NCI-H226 (cell line): ENCODE results near the gene NDUFS5.
A peak's percentile ranks its signal among the peaks of the same experiment; 100 is the strongest.
"Not testable (repeated sequence)": the region's sequence is repeated elsewhere in the genome, so short reads cannot be mapped to it uniquely, and the experiment has no call there.

Source experiments
- DNase-seq: peaks from one replicate; pipeline ENCODE4 v3.0.0-alpha.2; 2015

NDUFS5 gene

DNA sequence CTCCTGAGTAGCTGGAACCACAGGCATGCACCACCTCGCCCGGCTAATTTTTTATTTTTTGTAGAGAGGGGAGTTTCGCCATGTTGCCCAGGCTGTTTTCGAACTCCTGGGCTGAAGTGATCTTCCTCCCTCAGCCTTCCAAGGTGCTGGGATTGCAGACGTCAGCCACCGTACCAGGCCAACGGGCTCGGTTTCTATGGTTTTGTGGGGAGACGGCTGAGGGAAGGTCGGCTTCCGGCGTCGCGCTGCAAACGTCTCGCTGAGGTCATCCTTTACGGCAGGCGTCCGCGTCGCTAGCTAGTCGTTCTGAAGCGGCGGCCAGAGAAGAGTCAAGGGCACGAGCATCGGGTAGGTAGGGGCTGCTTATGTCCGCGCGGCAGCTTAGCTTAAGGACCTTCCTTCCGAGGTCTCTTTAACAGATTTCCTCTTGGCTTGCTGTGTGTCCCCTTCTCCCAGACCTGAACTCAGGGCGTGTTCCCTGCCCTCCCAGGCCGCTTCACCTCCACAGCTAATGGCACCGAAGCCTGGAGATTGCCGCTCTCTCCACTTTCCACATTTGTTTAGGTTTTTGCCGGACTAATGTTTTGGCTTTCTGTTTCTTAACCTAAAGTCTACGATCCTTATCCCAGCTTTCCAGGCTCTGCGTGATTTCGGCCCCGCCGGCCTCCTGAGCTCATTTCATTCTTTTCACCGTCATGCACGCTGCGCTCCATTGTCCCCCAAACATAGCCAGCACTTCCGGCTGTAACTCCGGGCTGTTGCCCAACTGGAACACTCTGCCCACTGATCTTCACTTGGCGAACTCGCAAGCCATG lies at the start of gene NDUFS5:
Gene NDUFS5, plus strand, starts transcription at position 300 of the 815 bp plus-strand sequence. CDS start 2,375 bp downstream, outside the sequence.
- peak; percentile 94 for DNase-seq

DNA sequence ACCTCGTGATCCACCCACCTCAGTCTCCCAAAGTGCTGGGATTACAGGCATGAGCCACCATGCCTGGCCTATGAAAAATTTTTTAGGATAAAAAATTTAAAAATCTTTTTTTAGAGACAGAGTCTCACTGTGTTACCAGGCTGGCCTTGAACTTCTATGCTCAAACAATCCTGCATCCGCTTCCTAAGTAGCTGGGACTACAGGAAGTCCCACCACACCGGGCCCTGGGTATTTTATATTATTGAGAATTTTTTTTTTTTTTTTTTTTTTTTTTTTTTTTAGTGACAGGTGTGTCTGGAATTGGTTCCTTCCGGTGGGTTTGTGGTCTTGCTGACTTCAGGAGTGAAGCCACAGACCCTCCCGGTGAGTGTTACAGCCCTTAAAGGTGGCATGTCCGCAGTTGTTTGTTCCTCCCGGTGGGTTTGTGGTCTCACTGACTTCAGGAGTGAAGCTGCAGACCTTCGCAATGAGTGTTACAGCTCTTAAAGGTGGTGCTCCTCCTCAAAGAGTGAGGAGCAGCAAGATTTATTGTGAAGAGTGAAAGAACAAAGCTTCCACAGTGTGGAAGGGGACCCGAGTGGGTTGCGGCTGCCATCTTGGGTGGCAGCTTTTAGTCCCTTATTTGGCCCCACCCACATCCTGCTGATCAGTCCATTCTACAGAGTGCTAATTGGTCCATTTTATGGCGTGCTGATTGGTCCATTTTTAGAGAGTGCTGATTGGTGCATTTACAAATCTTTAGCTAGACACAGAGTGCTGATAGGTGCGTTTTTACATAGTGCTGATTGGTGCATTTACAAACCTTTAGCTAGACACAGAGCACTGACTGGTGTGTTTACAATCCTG lies 48.5 kb upstream of the NDUFS5 start:
- DNase-seq, result not testable (repeated sequence)

DNA sequence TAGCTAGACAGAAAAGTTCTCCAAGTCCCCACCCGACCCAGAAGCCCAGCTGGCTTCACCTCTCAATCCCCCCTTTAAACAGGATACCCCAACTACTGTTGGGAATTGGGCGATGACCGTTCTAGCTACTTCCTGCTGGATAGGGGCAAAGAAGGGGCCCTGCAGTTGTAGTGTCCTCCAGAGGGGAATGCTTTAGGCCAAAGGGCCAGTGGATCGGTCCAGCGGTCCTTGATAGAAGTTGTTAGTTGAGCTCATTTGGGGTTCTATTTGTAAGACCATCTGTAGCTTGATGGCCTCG lies 48.0 kb upstream of the NDUFS5 start:
- DNase-seq, result not testable (repeated sequence)

DNA sequence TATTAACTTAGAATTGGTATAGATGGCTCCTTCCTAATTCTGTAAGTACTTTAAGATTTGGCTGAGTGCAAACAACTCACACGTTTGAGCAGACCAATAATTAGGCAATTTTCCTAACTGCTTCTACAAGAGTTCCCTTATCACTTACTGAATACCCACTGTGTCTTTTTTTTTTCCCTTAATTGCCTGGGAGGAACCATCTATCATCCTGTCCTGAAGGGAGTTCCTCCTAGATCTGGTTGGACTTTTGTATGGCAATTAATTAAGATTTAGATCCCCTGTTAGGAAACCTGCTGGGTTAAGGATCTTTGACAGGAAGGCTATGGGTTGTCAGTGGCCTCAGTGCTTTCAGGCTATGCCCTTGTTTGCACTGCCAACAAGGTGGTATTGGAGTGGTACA lies 46.8 kb upstream of the NDUFS5 start:
- DNase-seq, result not testable (repeated sequence)

DNA sequence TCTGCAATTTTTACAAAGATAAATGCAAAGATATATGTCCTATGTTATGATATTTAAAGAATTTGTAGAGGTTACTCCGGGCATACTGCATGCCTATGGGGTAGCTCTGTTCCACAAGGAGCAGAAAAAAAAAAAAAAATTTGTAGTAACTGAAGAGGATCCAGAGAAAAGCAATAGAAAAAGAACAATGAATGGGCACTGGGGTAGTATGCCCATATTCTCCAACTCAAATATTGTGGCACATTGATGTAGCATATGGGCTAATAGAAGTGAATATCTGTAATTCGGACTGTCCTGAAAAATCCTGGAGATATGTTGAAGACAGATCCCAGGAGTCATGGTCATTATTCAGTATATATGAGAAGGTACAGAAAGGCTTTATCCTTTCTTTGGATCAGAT lies 36.2 kb upstream of the NDUFS5 start:
- DNase-seq, result no peak

DNA sequence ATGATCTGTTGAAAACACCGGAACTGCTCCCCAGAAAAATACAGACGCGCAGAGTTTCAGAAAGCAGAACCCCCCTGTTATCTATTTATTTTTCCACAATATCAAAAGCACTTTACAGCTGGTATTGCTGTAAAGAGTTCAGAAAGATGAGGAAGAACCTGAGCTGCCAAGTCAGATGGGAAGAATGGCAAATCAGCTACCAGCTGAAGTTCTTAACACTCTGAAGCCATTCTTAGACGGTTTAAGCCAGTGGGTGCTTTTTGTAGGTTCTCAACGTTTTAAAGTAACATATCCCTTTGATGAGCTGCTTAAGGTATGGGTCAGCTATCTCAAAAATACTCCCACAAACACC lies 35.8 kb upstream of the NDUFS5 start:
- no peak for DNase-seq

DNA sequence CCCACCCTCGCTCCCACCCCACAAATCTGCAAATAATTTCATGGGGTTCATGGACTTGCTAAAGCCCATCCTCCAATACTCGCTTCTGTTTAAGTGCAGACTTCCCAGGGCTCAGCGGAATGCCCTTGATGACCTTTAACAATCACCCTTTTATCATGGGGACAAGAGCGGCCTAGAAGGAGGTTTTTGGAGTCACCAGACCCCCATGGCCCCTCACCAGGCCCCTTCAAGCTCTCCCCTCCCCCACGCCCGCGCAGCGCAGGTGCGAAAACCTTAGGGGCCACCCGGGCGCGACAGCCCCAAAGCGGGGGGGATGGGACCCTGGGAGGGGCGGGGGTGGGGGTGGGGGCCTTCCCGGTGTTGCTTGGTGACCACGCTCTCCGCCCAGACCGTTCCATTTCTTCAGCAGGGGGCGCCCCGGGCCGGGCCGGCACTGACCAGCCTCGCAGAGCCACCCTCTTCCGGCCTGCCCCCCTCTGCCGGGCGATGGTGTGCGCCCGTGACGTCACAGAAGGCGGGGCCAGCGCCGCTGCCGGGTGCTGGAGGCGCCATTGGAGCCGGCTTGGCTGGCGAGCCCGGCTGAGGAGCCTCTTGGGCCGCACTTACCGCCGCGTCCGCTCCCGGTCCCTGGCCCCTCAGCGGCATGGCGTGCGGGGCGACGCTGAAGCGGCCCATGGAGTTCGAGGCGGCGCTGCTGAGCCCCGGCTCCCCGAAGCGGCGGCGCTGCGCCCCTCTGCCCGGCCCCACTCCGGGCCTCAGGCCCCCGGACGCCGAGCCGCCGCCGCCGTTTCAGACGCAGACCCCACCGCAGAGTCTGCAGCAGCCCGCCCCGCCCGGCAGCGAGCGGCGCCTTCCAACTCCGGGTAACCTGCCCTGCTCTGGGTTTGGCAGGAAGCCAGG lies 35.2 kb upstream of the NDUFS5 start, which contains the start of gene AKIRIN1:
Gene AKIRIN1, plus strand, starts transcription at position 539 of the 900 bp plus-strand sequence. Its CDS starts 105 bp downstream, at position 644.
- DNase-seq, result peak; percentile 95

DNA sequence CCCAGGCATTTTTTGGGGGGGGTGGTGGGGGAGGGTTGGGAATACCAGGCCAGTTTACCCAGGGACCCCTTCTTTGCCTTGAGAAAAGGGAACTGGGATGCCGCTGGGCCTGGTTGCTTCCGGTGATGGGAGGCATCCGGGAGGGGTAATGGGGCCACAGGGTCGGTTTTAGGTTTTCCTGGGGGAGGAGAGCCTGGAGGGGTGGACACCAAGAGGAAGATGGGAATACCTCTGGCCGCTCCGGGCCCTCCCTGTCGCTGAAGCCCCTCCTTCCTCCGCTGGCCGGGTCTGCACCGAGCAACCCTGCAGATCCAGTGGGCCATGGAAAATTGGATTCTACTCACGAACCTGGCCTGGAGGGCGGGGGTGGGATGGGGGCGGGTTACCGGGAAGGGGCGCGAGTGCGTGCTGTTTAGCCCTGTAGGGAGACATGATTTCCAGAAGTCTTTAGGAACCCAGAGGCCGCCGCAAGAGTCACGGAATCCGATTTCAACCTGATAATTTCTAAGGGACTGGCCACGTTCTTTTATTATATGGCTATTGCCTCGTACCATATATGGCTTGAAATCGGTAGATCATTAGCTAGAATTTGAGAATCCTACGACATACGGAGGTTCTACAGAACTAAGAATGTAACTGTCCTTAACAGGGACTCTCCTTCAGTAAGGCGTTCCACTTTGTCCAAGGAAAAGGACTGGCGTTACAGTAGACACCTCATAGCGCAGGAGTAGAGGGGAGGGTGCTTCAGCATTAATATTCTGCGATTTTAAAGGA lies 34.3 kb upstream of the NDUFS5 start:
- peak; percentile 20 for DNase-seq

DNA sequence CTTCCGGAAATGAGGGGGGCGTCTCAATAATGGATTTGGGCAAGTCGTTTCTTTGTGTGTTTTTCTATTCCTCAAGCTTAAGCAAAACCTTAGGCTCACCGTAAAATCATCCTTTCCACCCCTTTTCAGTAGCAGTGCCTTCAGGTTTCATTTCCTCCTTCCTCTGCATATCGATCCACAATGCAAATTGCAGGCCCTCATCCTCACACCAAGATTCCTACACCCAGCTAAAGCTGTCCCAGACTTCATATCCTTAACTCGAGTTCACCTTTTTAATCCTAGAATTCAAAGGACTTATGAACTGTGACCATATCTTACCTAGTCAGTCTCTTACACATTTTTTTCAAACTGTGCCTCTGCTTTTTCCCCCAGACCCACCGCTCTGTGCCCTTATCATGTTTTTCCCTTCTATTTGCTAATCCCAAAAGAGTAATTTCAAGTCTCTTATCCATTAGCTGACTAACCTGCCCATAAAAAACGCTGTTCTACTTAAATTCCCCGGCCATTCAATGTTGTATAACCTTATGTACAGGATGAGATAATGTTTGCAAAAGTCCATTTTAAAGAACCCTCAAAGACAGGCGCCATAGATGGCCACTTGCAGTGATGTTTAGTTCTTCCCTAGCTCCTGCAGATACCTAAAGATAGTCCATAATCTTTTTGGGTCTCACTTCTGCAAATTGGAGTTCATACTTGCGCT lies 33.6 kb upstream of the NDUFS5 start:
- no peak for DNase-seq

DNA sequence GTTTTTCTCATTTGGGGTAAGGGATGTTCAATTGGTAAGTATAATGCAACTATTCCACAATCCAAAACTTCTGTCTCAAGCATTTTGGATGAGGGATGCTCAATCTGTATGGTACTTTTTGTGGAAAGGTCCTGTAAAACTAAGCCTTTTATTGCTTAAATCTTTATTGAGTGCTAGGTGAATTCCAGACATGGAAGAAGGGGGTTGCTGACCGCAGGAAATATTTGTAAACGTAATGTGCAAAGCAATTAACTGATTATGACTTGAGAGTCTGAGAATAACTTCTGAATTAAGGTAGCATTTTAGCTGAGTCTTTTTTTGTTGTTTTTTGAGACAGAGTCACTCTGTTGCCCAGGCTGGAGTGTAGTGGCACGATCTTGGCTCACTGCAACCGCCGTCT lies 32.0 kb upstream of the NDUFS5 start:
- DNase-seq, result no peak

DNA sequence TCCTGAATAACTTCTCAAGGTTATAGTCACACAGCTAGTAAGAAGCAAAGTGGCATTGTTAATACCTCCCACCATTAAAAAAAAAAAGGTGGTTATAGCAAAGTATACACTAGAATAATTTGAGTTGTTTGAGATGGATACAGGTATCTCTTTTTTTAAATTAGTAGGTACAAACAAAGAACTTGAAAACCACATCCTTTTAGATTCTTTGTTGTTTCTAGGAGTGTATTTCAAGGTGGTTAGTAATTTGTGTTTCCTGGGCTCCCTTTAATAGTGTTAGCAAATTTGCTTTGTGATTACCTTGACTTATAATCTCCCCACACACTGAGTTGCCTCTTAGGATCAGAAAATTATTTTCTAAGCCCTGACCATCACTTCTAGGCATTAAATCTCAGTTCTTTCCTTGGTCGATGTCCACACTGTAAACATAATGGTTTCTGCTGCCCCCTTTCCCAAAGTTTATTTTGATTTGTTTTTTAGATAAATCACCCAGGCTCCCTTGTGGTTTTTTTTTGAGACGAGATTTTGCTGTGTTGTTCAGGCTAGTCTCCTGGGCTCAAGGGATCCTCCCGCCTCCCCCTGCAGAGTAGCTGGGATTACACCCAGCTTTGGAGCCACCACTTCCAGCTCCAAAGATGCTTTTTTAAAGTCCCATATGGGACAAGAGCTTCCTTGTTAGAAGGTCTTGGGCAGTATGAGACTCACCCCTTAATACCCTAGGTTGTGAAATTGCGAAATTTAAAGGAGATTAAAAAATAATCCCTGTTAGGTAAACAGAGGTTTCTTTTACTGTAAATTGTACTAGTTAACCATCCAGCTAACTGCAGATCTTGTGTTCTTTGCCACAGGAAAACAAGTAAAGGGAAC lies 28.9 kb upstream of the NDUFS5 start:
- no peak for DNase-seq

DNA sequence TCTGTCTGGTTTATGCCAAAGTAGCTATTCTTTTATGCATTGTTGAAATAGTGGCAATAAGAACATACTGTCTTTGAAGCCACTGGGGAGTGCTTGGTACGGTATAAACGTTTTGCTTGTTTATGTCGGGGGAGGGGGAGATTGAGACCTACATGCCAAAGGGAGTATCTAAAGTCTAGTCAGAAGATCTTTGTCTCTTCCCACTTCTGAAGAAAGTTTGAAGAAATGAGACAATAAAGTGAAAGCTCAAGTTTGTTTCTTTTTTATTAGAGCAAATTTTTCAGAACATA lies 28.3 kb upstream of the NDUFS5 start:
- DNase-seq, result no peak

DNA sequence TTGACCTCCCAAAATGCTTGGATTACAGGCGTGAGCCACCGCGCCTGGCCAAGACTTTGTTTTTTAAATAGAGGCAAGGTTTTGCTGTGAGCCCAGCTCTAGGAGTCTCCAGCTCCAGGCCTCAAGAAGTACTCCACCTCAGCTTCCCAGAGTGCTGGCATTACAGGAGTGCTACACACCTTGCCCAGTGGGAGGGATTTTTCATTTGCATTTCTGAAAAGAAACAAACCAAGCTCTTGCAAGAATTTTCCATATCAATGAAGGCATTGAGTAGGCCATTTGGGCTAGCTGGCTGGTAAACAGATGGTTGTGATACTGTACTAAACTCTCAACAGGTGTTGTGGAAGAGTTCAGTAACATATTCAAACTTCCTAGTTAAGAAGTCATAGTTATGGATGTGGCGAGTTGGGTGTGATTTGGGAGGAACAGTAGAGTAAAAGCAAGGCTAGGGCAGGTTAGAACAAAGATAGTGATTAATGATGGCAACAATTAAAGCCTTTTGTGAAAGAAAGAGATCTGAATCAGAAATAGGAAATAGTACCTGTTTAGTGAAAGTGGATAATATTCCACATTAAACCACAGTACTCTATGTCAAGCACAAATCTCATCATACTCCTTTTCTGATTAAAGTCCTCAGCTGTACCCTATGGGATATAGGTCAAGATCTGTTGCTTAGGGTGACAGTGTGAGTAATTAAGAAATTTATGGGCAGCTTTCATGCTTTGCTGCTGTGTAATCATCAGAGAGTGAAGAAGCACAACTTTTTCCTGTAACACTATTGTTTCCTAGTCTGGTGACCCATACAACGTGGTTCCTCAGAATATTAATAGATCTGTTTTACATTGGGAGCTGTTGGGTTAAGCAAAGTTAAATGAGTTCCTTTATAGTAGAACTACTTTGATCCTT lies 24.4 kb upstream of the NDUFS5 start:
- no peak for DNase-seq

DNA sequence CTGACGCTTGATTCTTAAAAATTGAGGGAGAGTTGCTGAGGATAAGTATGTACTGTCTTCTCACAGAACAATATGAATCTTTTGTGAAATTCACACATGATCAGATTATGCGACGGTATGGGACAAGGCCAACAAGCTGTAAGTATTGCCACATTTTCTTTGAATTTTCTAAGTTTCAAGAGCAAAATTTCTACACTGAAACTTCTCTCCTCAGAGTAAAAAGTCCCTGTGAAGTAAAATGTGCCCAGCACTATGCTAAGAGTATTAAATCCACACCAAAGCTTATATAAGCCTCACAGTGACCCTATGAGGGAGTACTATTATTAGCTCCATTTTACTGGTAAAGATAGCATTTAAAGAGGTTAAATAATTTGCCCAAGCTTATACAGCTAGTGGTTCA lies 22.9 kb upstream of the NDUFS5 start:
- DNase-seq, result no peak

DNA sequence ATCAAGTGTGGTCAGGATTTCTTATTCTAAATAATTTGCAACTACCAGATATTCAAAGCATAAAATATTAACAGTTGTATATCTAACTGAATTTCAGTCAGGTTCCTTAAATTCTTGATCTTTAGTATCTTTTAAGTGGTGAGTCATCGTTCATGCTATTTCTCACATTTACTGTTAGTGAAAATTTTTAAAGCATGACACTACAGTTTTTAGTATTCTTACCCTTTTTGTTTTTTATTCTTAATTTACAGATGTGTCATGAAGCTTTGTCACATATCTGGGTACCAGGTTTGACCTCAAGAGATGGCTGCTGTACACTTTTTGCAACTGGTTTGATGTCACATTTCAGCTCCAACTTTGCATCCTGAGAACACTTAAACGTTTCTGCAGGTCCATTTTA lies 22.4 kb upstream of the NDUFS5 start:
- no peak for DNase-seq

DNA sequence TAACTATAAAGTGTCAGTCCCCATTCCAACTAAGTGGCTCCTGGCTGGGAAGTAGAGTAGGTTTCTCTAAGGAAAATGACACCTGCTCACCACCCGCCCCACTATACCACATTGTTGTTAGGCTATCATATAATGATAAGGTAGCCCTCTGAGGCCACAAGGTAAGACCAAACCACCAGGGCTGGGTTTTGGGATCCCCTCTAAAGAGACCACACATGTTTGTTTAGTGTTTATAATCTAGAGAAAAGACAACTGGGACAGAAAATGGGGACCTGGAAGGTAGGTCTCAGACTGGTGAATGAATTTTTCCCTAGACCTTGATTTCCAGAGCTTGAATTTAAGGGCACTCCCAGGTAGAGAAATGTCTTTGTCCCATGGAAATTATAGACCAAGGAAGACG lies 19.9 kb upstream of the NDUFS5 start:
- no peak for DNase-seq

DNA sequence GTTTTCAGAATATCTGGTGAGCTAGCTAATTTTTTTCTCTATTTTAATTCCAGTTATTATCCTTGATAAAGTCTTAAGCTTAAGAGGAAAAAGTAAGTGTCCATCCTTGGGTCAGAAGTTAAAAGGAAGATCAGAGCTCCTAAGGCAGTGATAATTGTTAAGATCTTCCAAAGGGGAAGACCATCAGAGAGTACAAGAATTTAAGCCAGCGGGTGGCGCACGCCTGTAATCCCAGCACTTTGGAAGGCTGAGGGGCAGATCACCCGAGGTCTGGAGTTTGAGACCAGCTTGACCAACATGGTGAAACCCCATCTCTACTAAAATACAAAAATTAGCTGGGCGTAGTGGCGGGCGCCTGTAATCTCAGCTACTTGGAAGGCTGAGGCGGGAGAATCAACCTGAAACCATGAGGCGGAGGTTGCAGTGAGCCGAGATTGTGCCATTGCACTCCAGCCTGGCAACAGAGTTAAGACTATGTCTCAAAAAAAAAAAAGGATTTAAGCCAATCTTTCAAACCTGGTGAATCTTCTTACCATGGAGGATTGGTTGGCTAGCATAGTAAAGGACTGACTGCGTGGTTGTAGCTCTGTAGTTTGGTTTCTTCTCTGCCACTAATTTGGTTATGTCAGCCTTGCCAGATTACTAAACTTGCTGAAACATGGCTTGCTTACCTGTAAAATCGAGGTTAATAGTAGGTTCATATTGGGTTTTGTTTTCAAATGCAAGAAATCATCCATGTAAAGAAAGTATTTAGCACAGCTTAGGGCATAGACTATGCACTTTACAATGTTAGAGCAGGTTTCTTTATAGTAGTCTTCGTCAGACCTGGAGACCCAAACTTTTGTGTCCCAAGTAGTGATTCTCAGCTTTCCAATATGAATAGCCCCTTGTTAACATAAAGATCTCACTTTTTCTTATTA lies 19.2 kb upstream of the NDUFS5 start:
- DNase-seq, result no peak

DNA sequence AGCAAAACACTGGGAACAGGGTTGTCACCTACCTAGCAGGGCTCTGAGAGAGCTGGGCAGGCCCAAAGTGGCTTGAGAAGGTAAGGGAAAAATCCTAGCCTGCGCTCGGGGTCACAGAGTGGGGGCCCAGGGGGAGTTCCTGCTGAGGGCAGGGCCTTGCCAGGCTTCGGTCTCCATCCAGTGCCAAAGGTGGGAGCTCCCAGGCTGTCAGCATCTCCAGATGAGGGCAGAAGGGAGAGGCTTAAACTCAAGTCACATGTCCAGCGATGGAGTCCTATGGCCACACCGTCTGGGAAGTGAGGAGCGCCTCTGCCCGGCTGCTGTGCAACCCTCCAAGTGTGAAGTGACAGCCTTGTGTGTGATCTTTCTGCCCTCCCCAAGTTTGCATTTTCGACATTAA lies 11.2 kb upstream of the NDUFS5 start:
- DNase-seq, result not testable (repeated sequence)
